GM21360 (cell line): Measurements from ENCODE around the gene ANAPC16.
A peak's percentile ranks its signal among the peaks of the same experiment; 100 is the strongest.
"Not testable (repeated sequence)": the region's sequence is repeated elsewhere in the genome, so short reads cannot be mapped to it uniquely, and the experiment has no call there.

Experiments
- ATAC-seq: cut with Tn5 transposase; IDR thresholded peaks from one replicate; pipeline ENCODE4 v1.9.1; 2021; ENCODE audit warnings: mild to moderate bottlenecking, moderate library complexity; ENCODE audit not compliant: unreplicated experiment

ANAPC16 gene

GRCh38 chr10:72261784-72262404 lies 46.1 kb downstream of the ANAPC16 start:
- peak; percentile 9 for ATAC-seq

- no peak for ATAC-seq
Observed at GRCh38 chr10:72263613-72264241, 47.9 kb downstream of the ANAPC16 start.

GRCh38 chr10:72264536-72264935 lies 48.7 kb downstream of the ANAPC16 start:
- ATAC-seq, result no peak

GRCh38 chr10:72265508-72265907 lies 49.7 kb downstream of the ANAPC16 start:
- no peak for ATAC-seq

GRCh38 chr10:72265990-72266865 lies 50.4 kb downstream of the ANAPC16 start:
- no peak for ATAC-seq

GRCh38 chr10:72267381-72267780 lies 51.6 kb downstream of the ANAPC16 start:
- no peak for ATAC-seq

- ATAC-seq, result no peak
Observed at GRCh38 chr10:72267819-72268399, 52.1 kb downstream of the ANAPC16 start.

GRCh38 chr10:72268475-72269200 lies 52.8 kb downstream of the ANAPC16 start:
- ATAC-seq, result not testable (repeated sequence)

- ATAC-seq, result no peak
Observed at GRCh38 chr10:72270607-72271281, 54.9 kb downstream of the ANAPC16 start.

GRCh38 chr10:72272689-72273409 lies 57.0 kb downstream of the ANAPC16 start:
- ATAC-seq, result no peak

- peak; percentile 69 for ATAC-seq
Observed at GRCh38 chr10:72273410-72274212, 57.8 kb downstream of the ANAPC16 start, which contains the start of gene DDIT4. Gene DDIT4 (plus strand): TSS chr10:72273924. CDS start chr10:72274217, 293 bp downstream.

- no peak for ATAC-seq
Observed at GRCh38 chr10:72274213-72274729, 58.5 kb downstream of the ANAPC16 start.

GRCh38 chr10:72274730-72275350 lies 59.0 kb downstream of the ANAPC16 start:
- no peak for ATAC-seq

- no peak for ATAC-seq
Observed at GRCh38 chr10:72275351-72276012, 59.7 kb downstream of the ANAPC16 start.

- ATAC-seq, result no peak
Observed at GRCh38 chr10:72276013-72276387, 60.2 kb downstream of the ANAPC16 start.

GRCh38 chr10:72276421-72277339 lies 60.9 kb downstream of the ANAPC16 start:
- no peak for ATAC-seq
